GM19463 (cell line): Measurements from ENCODE around the gene NNAT.

Experiments
- ATAC-seq: cut with Tn5 transposase; IDR thresholded peaks from one replicate; pipeline ENCODE4 v1.9.1; 2021; ENCODE audit warnings: mild to moderate bottlenecking, moderate library complexity; ENCODE audit not compliant: unreplicated experiment

The NNAT gene

GRCh38 chr20:37501940-37502339 lies 19.1 kb upstream of the NNAT start:
- no peak for ATAC-seq

DNA sequence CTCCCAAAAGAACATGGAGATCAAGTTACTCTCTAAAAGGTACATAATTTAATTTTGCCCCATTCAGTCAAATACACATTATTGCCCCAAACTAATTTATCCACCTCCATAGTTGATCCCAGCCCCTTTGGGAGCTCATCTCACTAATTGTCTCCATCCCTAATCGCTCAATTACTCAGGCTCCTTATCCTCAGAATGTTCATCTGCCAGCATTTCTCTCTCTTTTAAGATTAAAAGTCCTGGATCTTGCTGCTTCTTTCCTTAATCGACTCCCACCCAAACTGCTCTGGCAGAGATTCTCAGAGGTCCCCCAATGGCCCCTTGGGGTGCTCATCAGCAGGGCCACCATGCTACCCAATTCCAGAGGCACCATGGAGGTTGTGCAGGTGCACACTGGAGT lies 18.4 kb upstream of the NNAT start:
- no peak for ATAC-seq

DNA sequence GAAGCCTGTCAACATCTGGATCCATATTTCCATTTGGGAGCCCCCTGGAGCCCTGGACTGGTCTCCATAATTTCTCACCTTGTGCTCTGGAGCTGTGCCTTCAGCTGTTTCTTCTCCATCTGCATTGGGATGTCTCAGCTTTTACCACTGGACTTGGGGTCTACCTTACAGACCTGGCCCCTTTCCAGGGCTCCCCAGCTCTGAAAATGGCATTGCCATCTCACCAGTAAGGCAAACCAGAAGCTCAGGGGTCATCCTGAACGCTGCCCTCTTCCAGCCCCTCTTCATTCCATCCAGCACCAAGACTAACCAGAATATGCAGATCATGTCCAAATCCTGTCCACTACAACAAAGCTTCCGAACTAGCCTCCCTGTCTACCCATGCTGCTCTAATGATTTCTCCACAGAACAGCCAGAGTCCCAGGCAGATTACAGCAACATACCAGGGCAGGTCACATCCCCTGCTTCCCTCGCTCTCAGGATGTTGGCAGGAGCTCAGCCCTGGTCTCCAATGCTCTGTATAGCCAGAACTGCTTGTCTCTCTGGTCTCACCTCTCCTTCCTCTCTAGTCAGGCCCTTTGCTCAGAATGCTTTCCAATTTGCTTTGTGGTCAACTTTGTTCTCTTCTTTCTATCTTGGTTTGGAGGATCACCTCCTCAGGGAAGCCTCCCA lies 17.7 kb upstream of the NNAT start:
- ATAC-seq, result no peak

- no peak for ATAC-seq
Measured at GRCh38 chr20:37504404-37505096, 16.5 kb upstream of the NNAT start.

DNA sequence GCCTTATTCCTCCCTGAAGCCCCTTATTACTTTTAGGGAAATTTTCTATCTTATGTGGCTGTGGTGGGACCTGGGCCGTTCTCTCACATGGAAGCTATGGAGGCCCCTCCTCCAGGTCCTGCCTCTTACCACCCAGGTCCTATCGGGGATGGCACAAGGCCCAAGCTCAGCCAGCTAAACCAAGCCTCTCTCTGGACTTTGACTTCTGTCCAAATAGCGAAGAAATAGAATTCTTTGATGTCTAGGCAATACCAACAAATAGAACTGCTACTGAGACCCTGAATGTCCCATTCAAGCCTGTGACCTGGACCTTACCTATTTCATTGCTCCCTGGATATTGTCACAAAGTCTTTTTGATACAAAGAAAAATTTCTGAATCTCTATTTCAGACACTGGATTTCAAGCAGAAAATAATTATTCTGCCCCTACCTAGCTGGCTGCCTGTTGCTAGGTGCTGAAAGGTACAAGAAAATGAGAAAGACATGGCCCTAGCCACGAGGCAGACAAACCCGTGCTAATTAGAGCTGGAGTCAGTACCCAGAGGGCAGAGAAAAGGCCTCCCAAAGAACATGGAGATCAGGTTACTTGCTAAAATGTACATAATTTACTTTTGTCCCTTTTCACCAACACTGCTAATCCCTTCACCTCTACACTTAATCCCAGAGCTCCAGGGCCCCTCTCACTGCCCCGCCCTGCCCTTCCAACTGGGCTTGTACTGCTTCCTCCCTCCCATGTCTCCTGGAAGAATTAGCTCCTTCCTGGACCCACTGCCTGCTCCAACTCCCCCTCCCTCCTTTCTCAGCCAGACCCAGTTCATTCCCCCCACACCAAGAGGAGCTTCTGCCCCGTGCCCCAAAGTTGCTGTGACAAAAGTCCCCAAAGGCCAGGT lies 15.5 kb upstream of the NNAT start:
- ATAC-seq, result no peak

- no peak for ATAC-seq
Measured at GRCh38 chr20:37506152-37506725, 14.8 kb upstream of the NNAT start.

- no peak for ATAC-seq
Measured at GRCh38 chr20:37510226-37510625, 10.8 kb upstream of the NNAT start.

DNA sequence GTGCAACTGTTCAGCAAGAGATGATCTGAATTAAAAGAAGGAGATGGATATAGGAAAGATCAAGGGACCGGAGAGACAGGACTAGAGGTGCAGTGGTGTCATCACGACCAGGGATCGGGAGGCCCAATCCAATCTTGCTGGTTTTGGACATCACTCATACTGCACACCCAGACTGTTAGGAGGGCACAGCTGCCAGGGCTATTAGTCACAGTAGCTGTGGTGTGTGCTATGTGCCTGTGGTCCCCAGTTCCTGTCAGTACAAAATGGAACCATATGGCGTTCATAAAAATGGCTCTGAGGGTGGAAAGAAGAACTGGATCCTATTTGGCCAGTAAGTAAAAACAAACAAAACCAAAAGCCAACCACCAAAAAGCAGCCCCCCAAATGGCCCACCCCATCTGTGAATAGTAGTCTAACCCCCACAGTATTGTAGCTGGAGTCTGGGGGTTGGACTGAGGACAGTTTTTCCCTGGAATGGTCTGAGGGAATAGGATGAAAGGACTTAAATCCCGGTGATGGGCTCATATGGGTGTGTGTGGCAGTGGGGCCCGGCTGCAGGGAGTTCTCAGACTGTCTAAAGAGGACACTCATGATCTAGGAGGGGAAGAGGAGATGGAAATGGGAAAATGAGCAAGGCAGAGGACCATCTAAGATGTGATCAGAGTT lies 9.3 kb upstream of the NNAT start:
- no peak for ATAC-seq

DNA sequence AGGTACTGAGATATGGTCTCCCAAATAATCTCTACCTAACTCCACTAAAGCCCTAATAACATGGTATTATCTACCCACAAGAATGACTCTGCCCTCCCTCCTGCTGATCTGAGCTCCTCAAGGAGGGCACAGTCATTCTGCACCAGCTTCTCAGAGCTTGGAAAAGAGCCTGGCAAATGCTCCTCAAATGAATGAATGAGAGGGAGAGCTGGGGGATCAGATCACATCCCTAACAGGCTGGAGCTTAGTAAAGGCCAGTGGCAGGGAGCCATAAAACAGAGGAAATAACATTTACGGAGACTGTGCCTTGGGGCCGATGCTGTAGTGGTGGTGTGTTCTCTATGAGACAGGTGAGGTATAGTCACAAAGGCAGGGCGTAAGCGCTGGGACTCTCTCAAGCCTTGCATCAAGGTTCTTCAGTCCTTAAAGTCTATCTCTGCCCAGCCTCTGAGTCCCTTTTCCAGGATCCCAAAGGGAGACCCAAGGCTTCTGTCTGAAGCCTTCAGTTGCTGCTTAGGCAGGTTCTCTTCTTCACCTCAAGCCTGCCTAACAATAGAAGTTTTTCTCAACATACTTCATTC lies 7.2 kb upstream of the NNAT start:
- no peak for ATAC-seq

GRCh38 chr20:37515876-37516275 lies 5.2 kb upstream of the NNAT start:
- no peak for ATAC-seq

DNA sequence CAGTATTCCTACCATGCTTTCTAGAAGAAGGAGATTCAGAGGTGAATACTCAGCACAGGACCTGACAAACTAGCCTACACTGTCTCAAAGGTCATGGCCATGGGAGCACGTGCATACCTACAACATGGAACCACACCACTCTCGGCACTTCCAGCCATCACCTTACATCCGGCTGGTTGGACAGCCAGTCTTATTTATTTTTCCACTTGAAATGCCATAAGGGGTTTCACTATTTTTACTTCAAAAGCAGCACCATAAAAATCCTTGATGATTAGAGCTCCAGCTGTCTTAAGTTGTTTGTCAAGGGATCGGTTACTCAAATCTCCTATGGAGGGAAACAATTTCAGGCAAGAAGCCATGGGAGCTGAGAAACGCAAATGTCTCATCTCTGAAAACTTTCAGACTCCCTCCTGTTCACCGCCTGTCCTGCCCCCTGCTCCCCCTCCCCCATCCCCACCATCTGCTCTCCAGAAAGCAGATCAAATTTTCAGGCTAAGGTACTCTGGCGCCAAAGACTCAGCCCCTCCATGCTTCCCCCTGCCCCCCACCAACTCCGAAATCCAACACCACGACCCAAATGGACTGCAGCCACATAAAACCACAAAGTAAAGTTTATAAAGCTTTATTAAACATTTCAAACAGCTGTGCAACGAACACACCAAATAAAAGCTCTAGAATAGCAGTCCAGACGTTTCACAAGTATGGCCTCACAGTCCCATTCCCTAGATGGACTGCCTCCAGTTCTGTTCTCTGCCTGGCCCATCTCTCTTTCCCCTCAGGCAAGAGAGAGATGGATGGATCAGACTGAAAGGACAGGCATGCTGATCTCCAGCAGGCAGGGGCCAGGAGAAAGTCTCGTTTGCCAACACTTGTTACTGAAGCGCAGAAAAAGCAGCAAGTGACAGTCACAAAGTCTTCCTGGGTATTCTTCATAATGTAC lies 4.0 kb upstream of the NNAT start:
- no peak for ATAC-seq

DNA sequence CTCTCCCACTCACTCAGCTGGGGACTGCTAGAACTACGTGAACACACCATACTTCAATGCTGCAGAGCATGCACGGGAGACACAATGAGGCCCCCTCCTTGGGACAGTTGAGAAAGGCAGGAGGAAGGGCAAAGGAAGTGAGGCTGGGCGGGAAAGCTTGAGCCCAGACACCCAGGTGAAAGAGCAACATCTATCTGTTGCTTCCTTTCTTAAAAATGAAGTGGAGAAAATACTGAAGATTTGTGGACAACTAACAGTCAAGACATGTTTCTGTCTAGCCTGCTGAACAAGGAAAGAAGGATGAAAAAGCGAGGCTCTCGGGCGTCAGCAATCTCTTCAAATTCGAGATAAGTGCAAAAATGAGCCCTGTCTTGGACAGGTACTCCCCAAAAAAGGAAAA lies 3.0 kb upstream of the NNAT start:
- ATAC-seq, result no peak

- no peak for ATAC-seq
Measured at GRCh38 chr20:37518606-37519507, 2.2 kb upstream of the NNAT start.

- no peak for ATAC-seq
Measured at GRCh38 chr20:37519508-37520418, 1.3 kb upstream of the NNAT start.

- no peak for ATAC-seq
Measured at GRCh38 chr20:37520419-37520955, 563 bp upstream of the NNAT start.

- no peak for ATAC-seq
Measured at GRCh38 chr20:37522260-37523011, 1.4 kb downstream of the NNAT start.
